Karpas-422 (cell line): ENCODE measurements around the gene LDB1. TPM values are rescaled to one million over a fixed set of nuclear protein-coding genes. Genes with fewer than 3 reads are reported as not detected.

Source experiments
- DNase-seq: peaks from one replicate; pipeline ENCODE4 v3.0.0-alpha.2; 2015
- H2AFZ ChIP-seq: fragments of 200-600 bp; sonication (generic); 2 replicates; pipeline ENCODE4 v1.6.1; 2014; ENCODE audit warnings: antibody characterized with exemption, low read length, mixed read lengths
- H3K27ac ChIP-seq: fragments of 200-600 bp; sonication (generic); 2 replicates; pipeline ENCODE4 v1.5.1; 2014; ENCODE audit warnings: mild to moderate bottlenecking, low read length, moderate library complexity
- H3K27me3 ChIP-seq: fragments of 200-600 bp; sonication (generic); 2 replicates; pipeline ENCODE4 v1.6.1; 2014; ENCODE audit warnings: low read length, mixed read lengths
- H3K36me3 ChIP-seq: fragments of 200-600 bp; sonication (generic); 2 replicates; pipeline ENCODE4 v1.6.1; 2014; ENCODE audit warnings: low read length, mixed read lengths; ENCODE audit not compliant: insufficient read depth
- H3K4me1 ChIP-seq: fragments of 200-600 bp; sonication (generic); 2 replicates; pipeline ENCODE4 v1.6.1; 2014; ENCODE audit warnings: mild to moderate bottlenecking, low read length, mixed read lengths
- H3K4me2 ChIP-seq: fragments of 200-600 bp; sonication (generic); 2 replicates; pipeline ENCODE4 v1.6.1; 2014; ENCODE audit warnings: low read length, low read depth, mild to moderate bottlenecking; ENCODE audit not compliant: poor library complexity, severe bottlenecking
- H3K4me3 ChIP-seq: fragments of 200-600 bp; sonication (generic); 2 replicates; pipeline ENCODE4 v1.5.1; 2014; ENCODE audit warnings: mild to moderate bottlenecking, antibody characterized with exemption, low read length, mixed read lengths
- H3K79me2 ChIP-seq: fragments of 200-600 bp; sonication (generic); 2 replicates; pipeline ENCODE4 v1.6.1; 2014; ENCODE audit warnings: mild to moderate bottlenecking, low read length, mixed read lengths
- H3K9ac ChIP-seq: fragments of 200-600 bp; sonication (generic); 2 replicates; pipeline ENCODE4 v1.6.0; 2014; ENCODE audit warnings: low read length
- H3K9me2 ChIP-seq: fragments of 200-600 bp; sonication (generic), shearing (Covaris generic); replicated peaks from 2 replicates; pipeline ENCODE4 v1.6.0; 2014; ENCODE audit warnings: mild to moderate bottlenecking, low read length, moderate library complexity; ENCODE audit not compliant: insufficient read depth
- H3K9me3 ChIP-seq: fragments of 300-700, 200-600 bp; sonication (generic); 2 replicates; pipeline ENCODE4 v1.6.1; 2014; ENCODE audit warnings: low read length, mixed read lengths
- H4K20me1 ChIP-seq: fragments of 200-600 bp; sonication (generic); 2 replicates; pipeline ENCODE4 v1.6.1; 2014; ENCODE audit warnings: mild to moderate bottlenecking, antibody characterized with exemption, low read length, low read depth; ENCODE audit not compliant: insufficient read depth
- total RNA-seq: library from RNA; depleted of rRNA; stranded (reverse); fragments of >200 nt; shearing (Covaris generic); gene quantifications from 2 replicates; pipeline ENCODE4 v1.2.3, GENCODE V29; 2014; ENCODE audit warnings: low replicate concordance

The LDB1 gene
- total RNA-seq, 1 experiment from 2014 or later, result 24.7 TPM

DNA sequence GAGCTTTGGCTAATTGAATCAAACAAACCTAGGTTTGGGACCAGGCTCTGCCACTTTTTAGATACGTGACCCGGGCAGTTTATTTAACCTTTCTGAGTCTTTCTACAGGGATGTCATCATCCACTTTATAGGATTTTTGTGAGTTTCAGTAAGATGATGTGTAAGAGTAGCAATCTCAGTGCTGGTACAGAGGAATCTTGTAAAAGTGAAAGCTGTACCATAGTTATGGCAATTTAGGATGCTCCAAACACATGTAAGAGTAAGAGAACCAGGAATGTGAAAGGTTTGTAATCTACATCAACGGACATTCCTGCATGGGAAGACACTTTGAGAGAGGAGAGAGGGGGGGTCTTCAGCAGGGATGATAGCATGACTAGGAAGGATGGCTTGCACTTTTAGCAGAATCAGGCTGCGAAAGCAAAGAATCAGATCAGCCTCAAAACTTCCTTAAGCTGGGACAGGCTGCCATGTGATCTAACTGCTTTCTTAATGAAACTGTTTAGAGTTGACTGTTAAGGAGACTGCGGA is 33.0 kb upstream of the LDB1 start:
- Histone ChIP-seq H2AFZ (no peak overlapping the region), H3K4me3 (peak overlapping the region; percentile 94), H3K27me3 (no peaks in the 10 kb centered on the region), H3K4me2 (peak overlapping the region; percentile 92), H3K9me2 (no peaks in the 10 kb centered on the region), H3K27ac (peak overlapping the region; percentile 70), H3K4me1 (peaks cover 13% of the 10 kb centered on the region), H3K79me2 (peaks cover 45% of the 10 kb centered on the region), H3K36me3 (peaks cover 12% of the 10 kb centered on the region; the same call in 1 of the 2 replicates), H3K9me3 (no peaks in the 10 kb centered on the region), H4K20me1 (no peaks in the 10 kb centered on the region), H3K9ac (peak overlapping the region; percentile 94)
- DNase-seq, result no peak

DNA sequence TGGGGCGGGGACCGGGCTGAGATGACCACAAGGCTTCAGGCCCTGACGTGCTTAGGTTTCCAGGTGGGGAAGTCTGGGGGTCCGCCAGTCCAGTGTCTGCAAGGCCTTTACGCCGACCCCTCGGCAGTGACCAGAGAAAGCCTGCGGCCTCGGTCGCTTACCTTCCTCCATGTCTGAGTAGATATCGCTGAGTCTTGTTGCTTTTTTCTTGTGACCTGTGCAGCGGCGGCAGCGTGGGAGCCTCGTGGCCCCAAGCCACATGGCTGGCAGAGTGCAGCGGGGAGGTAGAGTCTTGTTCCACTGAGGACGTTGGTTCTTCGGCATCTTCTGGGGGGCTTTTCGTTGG is 32.4 kb upstream of the LDB1 start:
- no peaks in the 10 kb centered on the region for H3K27me3 ChIP-seq
- H2AFZ ChIP-seq, result no peak overlapping the region
- peak overlapping the region; percentile 92 for H3K4me2 ChIP-seq
- H3K9me2 ChIP-seq, result no peaks in the 10 kb centered on the region
- no peaks in the 10 kb centered on the region for H4K20me1 ChIP-seq
- peaks cover 45% of the 10 kb centered on the region for H3K79me2 ChIP-seq
- H3K4me1 ChIP-seq, result peaks cover 13% of the 10 kb centered on the region
- peak overlapping the region; percentile 94 for H3K9ac ChIP-seq
- DNase-seq, result peak; percentile 54
- peak overlapping the region; percentile 70 for H3K27ac ChIP-seq
- H3K4me3 ChIP-seq, result peak overlapping the region; percentile 94
- H3K9me3 ChIP-seq, result no peaks in the 10 kb centered on the region
- peaks cover 6% of the 10 kb centered on the region; the same call in 1 of the 2 replicates for H3K36me3 ChIP-seq

DNA sequence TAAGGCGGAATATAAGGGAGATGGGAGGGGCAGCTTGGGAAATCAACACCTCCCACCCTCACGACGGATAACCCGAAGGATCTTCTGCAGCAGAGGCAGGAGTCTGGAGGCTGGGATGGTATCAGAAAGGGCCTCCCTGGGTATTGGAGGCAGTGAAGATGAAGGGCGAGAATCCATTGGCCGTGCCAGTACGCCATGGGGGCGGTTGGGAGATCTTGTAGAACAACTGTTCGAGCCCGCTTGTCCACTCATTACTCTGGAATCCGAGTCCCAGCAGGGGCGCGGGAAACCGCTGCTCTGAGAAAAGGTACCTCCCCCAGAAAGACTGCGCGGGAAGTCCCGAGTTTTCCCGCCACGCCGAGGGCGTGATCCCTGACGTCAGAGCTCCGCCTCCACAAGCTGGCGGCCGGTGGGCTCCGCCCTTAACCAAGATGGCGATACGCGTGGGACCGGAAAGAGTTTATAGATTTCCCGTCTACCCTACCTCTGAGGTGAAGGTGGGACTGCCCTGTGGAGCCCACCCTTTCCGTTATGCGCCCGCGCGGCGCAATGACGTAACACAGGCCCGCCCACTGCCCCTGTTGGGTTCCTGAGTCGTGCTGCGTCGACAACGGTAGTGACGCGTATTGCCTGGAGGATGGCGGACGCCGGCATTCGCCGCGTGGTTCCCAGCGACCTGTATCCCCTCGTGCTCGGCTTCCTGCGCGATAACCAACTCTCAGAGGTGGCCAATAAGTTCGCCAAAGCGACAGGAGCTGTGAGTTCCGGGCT is 31.8 kb upstream of the LDB1 start, which contains the start of gene NOLC1:
TSS of gene NOLC1 (plus strand) at position 616 of the 771 bp plus-strand sequence. CDS start at position 638, 22 bp downstream.
- no peaks in the 10 kb centered on the region for H4K20me1 ChIP-seq
- peak within 1 kb of the TSS; percentile 92 for H3K4me2 ChIP-seq
- peaks cover 13% of the 10 kb centered on the region for H3K4me1 ChIP-seq
- H3K79me2 ChIP-seq, result peaks cover 44% of the 10 kb centered on the region
- H2AFZ ChIP-seq, result no peak within 1 kb of the TSS
- H3K9me2 ChIP-seq, result no peaks in the 10 kb centered on the region
- H3K36me3 ChIP-seq, result peaks cover 6% of the 10 kb centered on the region; the same call in 1 of the 2 replicates
- no peaks in the 10 kb centered on the region for H3K27me3 ChIP-seq
- peak within 1 kb of the TSS; percentile 94 for H3K9ac ChIP-seq
- peak within 1 kb of the TSS; percentile 94 for H3K4me3 ChIP-seq
- peak; percentile 97 for DNase-seq
- H3K9me3 ChIP-seq, result no peaks in the 10 kb centered on the region
- H3K27ac ChIP-seq, result peak within 1 kb of the TSS; percentile 70

DNA sequence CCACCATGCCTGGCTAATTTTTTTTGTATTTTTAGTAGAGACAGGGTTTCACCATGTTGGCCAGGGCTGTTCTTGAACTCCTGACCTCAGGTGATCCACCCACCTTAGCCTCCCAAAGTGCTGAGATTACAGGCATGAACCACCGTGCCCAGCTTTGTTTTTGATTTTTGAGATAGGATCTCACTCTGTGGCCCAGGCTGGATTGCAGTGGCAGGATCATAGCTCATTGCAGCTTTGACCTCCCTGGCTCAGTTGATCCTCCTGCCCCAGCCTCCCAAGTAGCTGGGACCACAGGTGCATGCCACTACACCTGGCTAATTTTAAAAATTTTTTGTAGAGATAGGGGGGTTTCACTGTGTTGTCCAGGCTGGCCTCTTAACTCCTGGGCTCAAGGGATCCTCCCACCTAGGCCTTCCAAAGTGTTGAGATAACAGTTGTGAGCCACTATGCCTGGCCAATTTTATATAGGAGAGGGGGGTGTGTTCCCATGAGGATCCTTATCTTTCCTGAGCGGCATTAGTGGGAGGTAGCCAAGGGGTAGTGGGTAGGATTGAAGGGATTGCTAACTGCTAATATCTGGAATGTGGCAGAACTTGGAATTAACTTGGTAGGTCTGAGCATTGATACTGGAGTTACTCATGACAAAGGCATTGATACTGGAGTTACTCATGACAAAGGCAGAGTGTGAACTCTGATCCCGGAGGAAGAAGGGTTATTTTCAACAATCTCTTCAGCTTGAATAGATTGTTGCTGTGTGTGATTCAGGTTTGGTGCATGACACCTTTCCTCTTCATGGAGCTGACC is 31.0 kb upstream of the LDB1 start:
- H3K4me1 ChIP-seq, result peaks cover 13% of the 10 kb centered on the region
- no peaks in the 10 kb centered on the region for H3K27me3 ChIP-seq
- H3K9ac ChIP-seq, result peak overlapping the region; percentile 63

DNA sequence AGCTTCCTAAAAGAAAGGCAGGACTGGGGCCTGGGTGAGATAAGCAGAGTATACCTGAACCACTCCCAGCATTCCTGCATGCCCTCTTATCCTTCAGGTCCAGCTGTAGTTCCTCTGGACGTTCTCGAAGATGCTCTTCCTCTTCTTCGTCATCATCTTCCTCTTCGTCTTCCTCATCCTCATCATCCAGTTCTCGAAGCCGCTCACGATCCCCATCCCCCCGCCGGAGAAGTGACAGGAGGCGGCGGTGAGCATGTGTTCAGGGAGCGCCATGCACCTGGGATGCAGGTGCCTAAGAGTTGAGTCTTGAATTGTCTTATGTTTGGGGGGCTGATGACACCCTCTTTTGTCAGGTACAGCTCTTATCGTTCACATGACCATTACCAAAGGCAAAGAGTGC is 28.1 kb upstream of the LDB1 start:
- Histone ChIP-seq H3K4me2 (no peak overlapping the region), H3K9me2 (no peaks in the 10 kb centered on the region), H3K9me3 (no peaks in the 10 kb centered on the region), H3K9ac (no peak overlapping the region), H3K79me2 (peaks cover 11% of the 10 kb centered on the region), H3K27me3 (no peaks in the 10 kb centered on the region), H3K4me1 (peaks cover 7% of the 10 kb centered on the region), H4K20me1 (no peaks in the 10 kb centered on the region), H3K4me3 (no peak overlapping the region), H2AFZ (no peak overlapping the region), H3K36me3 (0 out of 2 replicates have a peak, but pooled peaks cover 4% of the 10 kb centered on the region), H3K27ac (no peak overlapping the region)
- DNase-seq, result no peak

More for the DNA sequence above, 31.0 kb upstream of the LDB1 start:
- Histone ChIP-seq H2AFZ (no peak overlapping the region), H3K79me2 (peaks cover 38% of the 10 kb centered on the region), H3K36me3 (0 out of 2 replicates have a peak, but pooled peaks cover 6% of the 10 kb centered on the region), H3K4me2 (peak overlapping the region; percentile 56), H4K20me1 (no peaks in the 10 kb centered on the region), H3K9me2 (no peaks in the 10 kb centered on the region), H3K27ac (peak overlapping the region; percentile 52), H3K4me3 (peak overlapping the region; percentile 37; the same call in 1 of the 2 replicates), H3K9me3 (no peaks in the 10 kb centered on the region)
- DNase-seq, result no peak

DNA sequence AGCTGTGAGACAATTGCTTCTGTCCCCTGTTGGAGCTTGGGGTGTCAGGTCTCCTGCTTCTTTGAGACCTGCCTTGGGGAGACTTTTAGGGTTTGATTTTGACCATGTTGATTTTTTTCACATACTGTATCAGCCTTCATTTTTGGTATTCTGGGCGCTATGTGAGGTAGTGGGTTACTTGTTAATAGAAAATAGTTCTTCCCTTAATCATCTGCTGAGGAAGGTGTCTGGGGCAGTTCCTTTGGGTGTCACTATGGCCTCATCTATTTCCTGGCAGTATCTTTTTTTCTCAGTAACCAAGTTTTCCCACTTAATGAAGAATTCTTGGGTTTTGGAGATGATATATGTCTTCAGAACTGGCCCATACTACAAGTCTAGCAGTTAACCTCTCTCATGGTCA is 27.4 kb upstream of the LDB1 start:
- Histone ChIP-seq H3K36me3 (0 out of 2 replicates have a peak, but pooled peaks cover 4% of the 10 kb centered on the region), H3K9me2 (no peaks in the 10 kb centered on the region), H3K79me2 (peaks cover 4% of the 10 kb centered on the region), H3K4me1 (peaks cover 6% of the 10 kb centered on the region), H3K27ac (no peak overlapping the region), H3K4me3 (no peak overlapping the region), H3K9me3 (no peaks in the 10 kb centered on the region), H3K27me3 (no peaks in the 10 kb centered on the region), H3K4me2 (no peak overlapping the region), H2AFZ (no peak overlapping the region), H3K9ac (no peak overlapping the region), H4K20me1 (no peaks in the 10 kb centered on the region)
- no peak for DNase-seq

DNA sequence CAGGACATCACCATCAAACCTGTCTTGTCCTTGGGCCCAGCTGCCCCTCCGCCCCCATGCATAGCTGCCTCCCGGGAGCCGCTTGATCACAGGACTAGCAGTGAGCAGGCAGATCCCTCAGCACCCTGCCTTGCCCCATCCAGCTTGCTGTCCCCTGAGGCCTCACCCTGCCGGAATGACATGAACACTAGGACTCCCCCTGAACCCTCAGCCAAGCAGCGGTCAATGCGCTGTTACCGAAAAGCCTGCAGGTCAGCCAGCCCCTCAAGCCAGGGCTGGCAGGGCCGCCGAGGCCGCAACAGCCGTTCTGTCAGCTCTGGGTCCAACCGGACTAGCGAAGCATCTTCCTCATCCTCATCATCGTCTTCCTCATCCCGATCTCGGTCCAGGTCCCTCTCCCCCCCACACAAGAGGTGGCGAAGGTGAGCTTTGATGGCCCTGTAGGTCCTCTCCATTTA is 26.8 kb upstream of the LDB1 start:
- H2AFZ ChIP-seq, result no peak overlapping the region
- no peaks in the 10 kb centered on the region for H3K79me2 ChIP-seq
- 0 out of 2 replicates have a peak, but pooled peaks cover 4% of the 10 kb centered on the region for H3K36me3 ChIP-seq
- no peaks in the 10 kb centered on the region for H3K9me2 ChIP-seq
- H3K4me3 ChIP-seq, result no peak overlapping the region
- H3K4me2 ChIP-seq, result no peak overlapping the region
- no peak overlapping the region for H3K27ac ChIP-seq
- no peak overlapping the region for H3K9ac ChIP-seq
- peaks cover 6% of the 10 kb centered on the region for H3K4me1 ChIP-seq
- no peaks in the 10 kb centered on the region for H3K27me3 ChIP-seq
- DNase-seq, result no peak
- no peaks in the 10 kb centered on the region for H4K20me1 ChIP-seq
- no peaks in the 10 kb centered on the region for H3K9me3 ChIP-seq
